ENCODE data around the gene KMT2C. TPM values are rescaled to one million over a fixed set of nuclear protein-coding genes. Genes with fewer than 3 reads are reported as not detected.

KMT2C gene
- total RNA-seq, 1 donor from 2014 or later, result 21.1 TPM

DNA sequence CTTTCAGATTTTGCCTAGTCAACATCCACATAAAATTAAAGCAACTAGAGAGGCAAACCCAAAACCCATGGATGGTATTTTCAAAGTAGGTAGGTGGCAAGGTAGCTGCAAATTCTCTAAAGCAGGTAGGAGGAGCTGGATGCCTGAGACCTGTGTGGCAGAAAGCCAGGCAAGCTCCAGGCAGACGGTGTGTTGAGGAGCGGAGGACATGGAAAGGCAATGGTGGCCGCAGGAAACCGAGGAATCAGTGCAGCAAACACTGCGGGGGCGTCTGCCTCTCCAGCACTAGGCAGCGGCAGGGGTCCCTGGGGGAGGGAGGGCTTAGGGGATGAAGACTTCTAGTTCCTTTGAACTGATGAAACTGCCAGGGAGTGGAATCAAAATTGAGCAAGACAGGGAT is 309.1 kb downstream of the KMT2C start:
- Histone ChIP-seq H3K27me3 (ENCODE audit: control insufficient read depth, insufficient read depth, low read length) (no peaks in the 10 kb centered on the region), H3K36me3 (ENCODE audit: control insufficient read depth, insufficient read depth, low read length) (peaks cover 18% of the 10 kb centered on the region), H3K4me3 (ENCODE audit: low read depth, low read length) (no peak overlapping the region)
- TF ChIP-seq, protein P1, sequence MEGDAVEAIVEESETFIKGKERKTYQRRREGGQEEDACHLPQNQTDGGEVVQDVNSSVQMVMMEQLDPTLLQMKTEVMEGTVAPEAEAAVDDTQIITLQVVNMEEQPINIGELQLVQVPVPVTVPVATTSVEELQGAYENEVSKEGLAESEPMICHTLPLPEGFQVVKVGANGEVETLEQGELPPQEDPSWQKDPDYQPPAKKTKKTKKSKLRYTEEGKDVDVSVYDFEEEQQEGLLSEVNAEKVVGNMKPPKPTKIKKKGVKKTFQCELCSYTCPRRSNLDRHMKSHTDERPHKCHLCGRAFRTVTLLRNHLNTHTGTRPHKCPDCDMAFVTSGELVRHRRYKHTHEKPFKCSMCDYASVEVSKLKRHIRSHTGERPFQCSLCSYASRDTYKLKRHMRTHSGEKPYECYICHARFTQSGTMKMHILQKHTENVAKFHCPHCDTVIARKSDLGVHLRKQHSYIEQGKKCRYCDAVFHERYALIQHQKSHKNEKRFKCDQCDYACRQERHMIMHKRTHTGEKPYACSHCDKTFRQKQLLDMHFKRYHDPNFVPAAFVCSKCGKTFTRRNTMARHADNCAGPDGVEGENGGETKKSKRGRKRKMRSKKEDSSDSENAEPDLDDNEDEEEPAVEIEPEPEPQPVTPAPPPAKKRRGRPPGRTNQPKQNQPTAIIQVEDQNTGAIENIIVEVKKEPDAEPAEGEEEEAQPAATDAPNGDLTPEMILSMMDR (IDR thresholded peaks at IDR 0.05; ENCODE audit: insufficient read depth, low read length, severe bottlenecking), result no peak
- DNase-seq (ENCODE audit: low read depth), result no peak
- FAIRE-seq, result no peak

DNA sequence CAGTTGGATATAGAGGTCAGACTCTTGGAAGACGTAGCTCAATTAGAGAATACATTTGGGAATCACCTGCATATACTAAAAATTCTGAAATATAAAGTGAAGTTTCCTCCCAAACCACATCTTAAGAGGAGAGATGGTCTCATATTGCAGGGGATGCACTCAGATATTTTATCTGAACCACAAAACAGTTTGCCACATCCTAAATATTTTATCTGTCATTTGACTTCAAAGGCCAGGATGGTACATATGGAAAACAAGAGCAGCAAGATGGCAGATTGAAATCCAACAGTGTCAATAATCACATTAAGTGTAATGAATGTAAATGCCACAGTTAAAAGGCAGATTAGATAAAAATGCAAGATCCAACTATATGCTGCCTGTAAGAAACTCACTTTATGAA is 313.3 kb downstream of the KMT2C start:
- Histone ChIP-seq H3K4me3 (ENCODE audit: low read depth, low read length) (no peak overlapping the region), H3K27me3 (ENCODE audit: control insufficient read depth, insufficient read depth, low read length) (no peaks in the 10 kb centered on the region), H3K36me3 (ENCODE audit: control insufficient read depth, insufficient read depth, low read length) (peaks cover 11% of the 10 kb centered on the region)
- TF ChIP-seq, protein P1 (IDR thresholded peaks at IDR 0.05; ENCODE audit: insufficient read depth, low read length, severe bottlenecking), result no peak
- DNase-seq (ENCODE audit: low read depth) (no peak), FAIRE-seq (no peak)

DNA sequence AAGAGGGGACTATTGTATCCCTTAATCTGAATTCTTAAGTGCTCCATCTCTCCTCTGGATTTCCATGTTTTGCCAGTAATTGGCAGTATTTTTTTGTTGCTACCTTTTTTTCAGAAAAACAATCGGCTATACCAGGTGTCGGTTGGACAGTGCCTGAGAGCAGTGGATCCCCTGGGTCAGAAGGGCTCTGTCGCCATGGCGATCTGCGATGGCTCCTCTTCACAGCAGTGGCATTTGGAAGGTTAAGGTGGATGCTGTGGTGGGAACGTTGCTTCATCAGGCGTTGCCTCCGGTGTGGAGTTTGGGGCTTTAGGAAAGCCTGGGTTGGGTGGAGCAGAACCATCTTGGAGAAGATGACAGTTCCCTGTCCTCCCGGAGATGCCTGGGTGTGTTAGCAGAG is 314.4 kb downstream of the KMT2C start:
- peaks cover 10% of the 10 kb centered on the region for H3K36me3 ChIP-seq (ENCODE audit: control insufficient read depth, insufficient read depth, low read length)
- H3K4me3 ChIP-seq (ENCODE audit: low read depth, low read length), result no peak overlapping the region
- no peaks in the 10 kb centered on the region for H3K27me3 ChIP-seq (ENCODE audit: control insufficient read depth, insufficient read depth, low read length)
- TF ChIP-seq, protein P1 (IDR thresholded peaks at IDR 0.05; ENCODE audit: insufficient read depth, low read length, severe bottlenecking), result no peak
- no peak for DNase-seq (ENCODE audit: low read depth)
- no peak for FAIRE-seq

DNA sequence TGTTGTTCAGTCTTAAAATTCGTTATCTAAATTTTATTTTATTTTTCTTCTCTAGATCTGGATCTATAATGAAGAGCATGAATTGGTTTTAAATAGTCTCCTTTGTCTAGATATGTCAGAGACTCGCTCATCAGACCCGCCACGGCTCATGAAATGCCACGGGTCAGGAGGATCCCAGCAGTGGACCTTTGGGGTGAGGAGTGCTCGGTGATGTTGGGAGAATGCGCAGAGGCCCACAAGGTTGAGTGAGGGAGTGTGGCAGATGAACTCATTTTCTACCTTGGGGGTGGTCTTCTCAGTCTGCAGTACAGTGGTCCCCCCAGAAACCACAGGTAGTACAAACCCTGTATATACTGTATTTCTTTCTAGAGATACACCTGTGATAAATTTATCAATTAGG is 315.0 kb downstream of the KMT2C start:
- no peak for FAIRE-seq
- H3K36me3 ChIP-seq (ENCODE audit: control insufficient read depth, insufficient read depth, low read length), result peaks cover 10% of the 10 kb centered on the region
- TF ChIP-seq, protein P1 (IDR thresholded peaks at IDR 0.05; ENCODE audit: insufficient read depth, low read length, severe bottlenecking), result no peak

DNA sequence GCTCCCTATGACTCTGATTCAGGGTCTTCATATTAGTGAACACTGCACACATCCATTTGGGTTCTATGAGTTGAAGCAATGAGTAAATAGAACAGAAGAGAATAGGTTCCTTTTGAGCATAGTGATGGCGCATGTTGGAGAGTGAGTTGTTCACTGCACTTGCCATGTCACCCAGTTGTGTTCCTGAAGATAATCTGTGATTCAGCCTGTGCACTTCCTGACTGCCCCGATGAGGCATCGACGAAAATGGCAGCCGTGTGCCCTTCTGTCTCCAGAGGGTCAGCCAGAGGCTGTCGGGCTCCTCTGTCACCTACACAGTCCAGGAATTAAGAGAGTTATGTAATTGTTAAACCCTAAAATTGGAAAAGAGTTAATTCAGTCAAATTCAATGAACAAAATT is 315.6 kb downstream of the KMT2C start:
- TF ChIP-seq, protein P1 (IDR thresholded peaks at IDR 0.05; ENCODE audit: insufficient read depth, low read length, severe bottlenecking), result no peak
- FAIRE-seq (no peak), DNase-seq (ENCODE audit: low read depth) (no peak)
- Histone ChIP-seq H3K27me3 (ENCODE audit: control insufficient read depth, insufficient read depth, low read length) (no peaks in the 10 kb centered on the region), H3K36me3 (ENCODE audit: control insufficient read depth, insufficient read depth, low read length) (peaks cover 10% of the 10 kb centered on the region), H3K4me3 (ENCODE audit: low read depth, low read length) (no peak overlapping the region)

More for the DNA sequence above, 315.0 kb downstream of the KMT2C start:
- DNase-seq (ENCODE audit: low read depth), result no peak
- Histone ChIP-seq H3K27me3 (ENCODE audit: control insufficient read depth, insufficient read depth, low read length) (no peaks in the 10 kb centered on the region), H3K4me3 (ENCODE audit: low read depth, low read length) (no peak overlapping the region)

DNA sequence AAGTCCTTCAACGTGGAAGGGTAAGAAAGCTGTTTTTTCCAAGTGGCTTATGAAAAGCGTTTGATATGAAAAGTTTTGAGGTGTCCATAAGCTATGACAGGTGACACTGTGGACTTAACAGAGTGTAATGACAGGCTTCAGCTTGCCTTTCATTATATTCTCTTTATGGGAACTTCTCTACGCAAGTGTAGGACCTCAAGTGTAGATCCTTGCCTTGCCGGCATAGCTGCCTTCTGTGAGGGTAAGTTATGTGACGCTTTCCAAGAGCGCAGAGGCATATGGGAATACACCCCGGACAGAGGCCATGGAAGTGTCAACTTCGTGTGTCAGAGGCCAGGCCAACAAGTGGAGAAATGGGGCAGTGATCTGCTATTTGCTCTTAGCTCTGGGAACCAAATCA is 318.4 kb downstream of the KMT2C start:
- Histone ChIP-seq H3K27me3 (ENCODE audit: control insufficient read depth, insufficient read depth, low read length) (no peaks in the 10 kb centered on the region), H3K4me3 (ENCODE audit: low read depth, low read length) (no peak overlapping the region), H3K36me3 (ENCODE audit: control insufficient read depth, insufficient read depth, low read length) (peaks cover 11% of the 10 kb centered on the region)
- DNase-seq (ENCODE audit: low read depth), result no peak
- no peak for FAIRE-seq
- TF ChIP-seq, protein P1 (IDR thresholded peaks at IDR 0.05; ENCODE audit: insufficient read depth, low read length, severe bottlenecking), result no peak
